ENCODE results near the gene ZDHHC19.
"Not testable (repeated sequence)": the region's sequence is repeated elsewhere in the genome, so short reads cannot be mapped to it uniquely, and the experiment has no call there.

ZDHHC19 gene

DNA sequence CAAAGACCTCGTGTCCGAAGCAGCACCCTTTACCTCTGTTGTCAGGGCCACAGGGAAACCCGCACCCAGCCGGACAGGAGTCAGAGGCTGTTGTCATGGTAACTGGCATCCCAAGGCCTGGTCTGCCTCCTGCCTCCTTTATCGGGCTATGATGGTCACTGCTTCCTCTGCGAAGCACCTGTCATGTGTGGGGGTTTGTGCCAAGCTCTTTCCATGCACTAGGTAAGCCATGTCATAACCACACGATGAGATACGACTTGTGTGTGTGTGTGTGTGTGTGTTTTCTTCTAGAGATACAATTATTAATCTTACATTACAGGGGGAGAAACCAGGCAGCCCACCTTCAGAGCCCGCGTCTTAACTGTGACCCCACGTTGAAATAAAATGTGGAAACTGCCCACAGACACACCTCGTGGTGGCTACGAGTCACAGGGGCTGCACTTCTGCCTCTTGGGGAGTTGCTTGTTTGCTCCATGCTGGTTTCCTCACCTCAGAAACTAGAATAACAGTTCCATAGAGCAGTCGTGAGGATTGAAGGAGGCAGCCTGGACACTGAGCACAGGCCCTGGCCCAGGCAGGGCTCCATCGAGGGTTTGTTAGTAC lies 18.0 kb downstream of the ZDHHC19 start:
- peak overlapping the region; percentile 45 for H3K4me3 ChIP-seq (ENCODE audit: low read depth, low read length)
- TF ChIP-seq CTCF (IDR thresholded peaks at IDR 0.05; ENCODE audit: insufficient read depth, low read depth, low read length, missing control alignments) = no peak
- no peak for DNase-seq (ENCODE audit: low read depth)

DNA sequence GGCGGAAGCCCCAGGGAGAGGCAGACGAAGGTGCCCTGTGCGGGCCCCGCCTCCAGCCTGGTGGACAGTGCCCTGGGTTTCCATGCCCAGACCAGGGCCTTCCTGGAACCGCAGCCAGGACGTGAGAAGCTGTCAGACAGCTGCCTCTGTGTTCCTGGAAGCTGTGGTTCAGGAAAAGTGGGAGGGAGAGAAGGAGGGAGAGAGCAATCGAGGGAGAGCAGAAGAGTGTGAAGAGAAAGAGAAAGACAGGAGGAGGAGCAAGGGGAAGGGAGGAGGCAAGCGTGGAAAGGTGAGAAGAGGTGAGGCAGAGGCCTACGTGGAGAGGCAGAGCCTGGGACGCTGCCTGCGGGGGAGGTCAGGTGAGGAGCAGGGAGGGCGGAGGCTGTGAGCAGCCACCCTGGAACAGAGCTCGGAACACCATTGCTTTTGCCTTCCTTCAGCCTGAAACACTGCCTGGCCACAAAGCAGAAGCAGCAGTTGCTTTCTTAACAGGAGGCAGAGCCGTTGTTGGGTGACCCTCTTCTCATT lies 18.6 kb downstream of the ZDHHC19 start:
- no peak for TF ChIP-seq CTCF (IDR thresholded peaks at IDR 0.05; ENCODE audit: insufficient read depth, low read depth, low read length, missing control alignments)
- DNase-seq (ENCODE audit: low read depth) = peak; percentile 72
- H3K4me3 ChIP-seq (ENCODE audit: low read depth, low read length) = peak overlapping the region; percentile 45

GRCh38 chr3:196192036-196192523 lies 19.1 kb downstream of the ZDHHC19 start:
- DNase-seq (ENCODE audit: low read depth) = peak; percentile 90
- peak overlapping the region; percentile 45 for H3K4me3 ChIP-seq (ENCODE audit: low read depth, low read length)
- TF ChIP-seq CTCF (IDR thresholded peaks at IDR 0.05; ENCODE audit: insufficient read depth, low read depth, low read length, missing control alignments) = no peak

- no peak for TF ChIP-seq CTCF (IDR thresholded peaks at IDR 0.05; ENCODE audit: insufficient read depth, low read depth, low read length, missing control alignments)
- H3K4me3 ChIP-seq (ENCODE audit: low read depth, low read length) = no peak overlapping the region
- no peak for DNase-seq (ENCODE audit: low read depth)
Measured at GRCh38 chr3:196189566-196190347, 21.4 kb downstream of the ZDHHC19 start.

DNA sequence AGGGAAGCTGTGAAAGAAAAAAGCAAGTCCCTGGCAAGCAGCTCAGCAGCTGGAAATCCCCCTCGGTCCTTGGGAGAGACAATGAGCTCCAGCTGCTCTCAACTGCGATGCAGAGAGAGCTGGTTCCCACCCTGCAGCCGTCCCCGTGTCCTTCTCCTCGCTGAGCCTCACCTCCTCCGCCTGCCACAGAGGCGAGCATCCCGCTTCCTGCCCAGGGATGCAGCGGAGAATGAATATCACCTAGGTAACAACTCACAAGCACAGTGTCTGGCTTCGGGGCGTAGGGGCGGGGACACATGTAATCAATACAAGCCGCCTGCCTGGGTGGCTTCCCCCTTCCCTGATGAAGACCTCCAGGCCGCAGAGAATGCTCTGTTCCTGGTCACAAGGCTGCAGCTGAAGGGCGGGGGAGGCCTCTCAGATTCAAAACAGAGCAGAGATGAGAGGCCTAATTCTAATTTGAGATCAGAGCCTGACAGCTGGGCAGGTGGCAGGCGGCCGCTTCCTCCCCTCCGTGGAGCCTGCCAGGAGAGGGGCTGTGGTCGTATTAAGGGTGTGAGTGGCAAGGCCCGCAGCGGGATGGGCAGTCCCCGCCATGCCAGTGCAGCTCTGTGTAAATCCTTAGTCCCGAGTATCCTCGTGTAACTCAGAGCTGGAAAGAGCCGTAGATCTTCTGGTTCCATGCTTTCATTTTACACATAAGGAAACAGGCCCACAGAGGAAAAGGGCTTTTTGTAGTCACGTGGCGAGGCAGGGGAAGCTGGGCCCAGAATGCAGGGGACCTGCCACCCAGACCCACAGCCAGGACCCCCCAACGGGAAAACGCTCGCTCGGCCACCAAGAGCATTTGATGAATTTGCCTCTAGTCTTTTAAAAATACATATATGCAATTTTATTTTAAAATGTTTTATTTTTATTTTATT lies 24.3 kb downstream of the ZDHHC19 start:
- no peak for TF ChIP-seq CTCF (IDR thresholded peaks at IDR 0.05; ENCODE audit: insufficient read depth, low read depth, low read length, missing control alignments)
- peak overlapping the region; percentile 45 for H3K4me3 ChIP-seq (ENCODE audit: low read depth, low read length)
- peak; percentile 86 for DNase-seq (ENCODE audit: low read depth)

GRCh38 chr3:196184881-196185280 lies 26.3 kb downstream of the ZDHHC19 start:
- no peak for DNase-seq (ENCODE audit: low read depth)
- H3K4me3 ChIP-seq (ENCODE audit: low read depth, low read length) = no peak overlapping the region
- TF ChIP-seq CTCF (IDR thresholded peaks at IDR 0.05; ENCODE audit: insufficient read depth, low read depth, low read length, missing control alignments) = no peak

DNA sequence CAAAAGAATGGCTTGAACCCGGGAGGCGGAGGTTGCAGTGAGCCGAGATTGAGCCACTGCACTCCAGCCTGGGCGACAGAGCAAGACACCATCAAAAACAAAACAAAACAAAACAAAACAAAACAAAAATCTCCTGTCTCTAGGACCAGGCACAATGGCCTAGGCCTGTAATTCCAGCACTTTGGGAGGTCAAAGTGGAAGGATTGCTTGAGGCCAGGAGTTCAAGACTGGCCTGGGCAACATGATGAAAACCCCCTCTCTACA lies 27.1 kb downstream of the ZDHHC19 start:
- DNase-seq (ENCODE audit: low read depth); H3K4me3 ChIP-seq (ENCODE audit: low read depth, low read length): not testable (repeated sequence)

All from GM12865 (cell line).